SJCRH30 (cell line): ENCODE results near the gene MEGF6. TPM values are rescaled to one million over a fixed set of nuclear protein-coding genes. Genes with fewer than 3 reads are reported as not detected.
A peak's percentile ranks its signal among the peaks of the same experiment; 100 is the strongest.
"Not testable (repeated sequence)": the region's sequence is repeated elsewhere in the genome, so short reads cannot be mapped to it uniquely, and the experiment has no call there.

Experiments used
- DNase-seq, 2 experiments: peaks; one replicate each; pipeline ENCODE4 v3.0.0-alpha.2; 2015 to 2020
- H3K27ac ChIP-seq: fragments of 250-450 bp; sonication (Bioruptor Pico); 2 replicates; pipeline ENCODE4 v1.5.1; 2020; ENCODE audit warnings: mild to moderate bottlenecking, moderate library complexity
- H3K27me3 ChIP-seq: fragments of 250-450 bp; sonication (Bioruptor Pico); 2 replicates; pipeline ENCODE4 v1.5.1; 2020; ENCODE audit warnings: mild to moderate bottlenecking, moderate library complexity
- H3K36me3 ChIP-seq: fragments of 250-450 bp; sonication (Bioruptor Pico); 2 replicates; pipeline ENCODE4 v1.5.1; 2020; ENCODE audit warnings: mild to moderate bottlenecking, moderate library complexity
- H3K4me1 ChIP-seq: fragments of 250-450 bp; sonication (Bioruptor Pico); 2 replicates; pipeline ENCODE4 v1.5.1; 2020; ENCODE audit warnings: mild to moderate bottlenecking, moderate library complexity
- H3K4me3 ChIP-seq: fragments of 250-450 bp; sonication (Bioruptor Pico); 2 replicates; pipeline ENCODE4 v1.5.1; 2020; ENCODE audit warnings: mild to moderate bottlenecking, moderate library complexity
- H3K9me3 ChIP-seq: fragments of 250-450 bp; sonication (Bioruptor Pico); replicated peaks from 2 replicates; pipeline ENCODE4 v1.5.1; 2020; ENCODE audit warnings: mild to moderate bottlenecking, moderate library complexity
- total RNA-seq: library from RNA; depleted of rRNA; stranded (reverse); fragments of >200 nt; shearing (Covaris generic); gene quantifications from 2 replicates; pipeline ENCODE4 v1.2.3, GENCODE V29; 2014

The MEGF6 gene
- total RNA-seq, 1 experiment from 2014 or later: not detected

- Histone ChIP-seq H3K4me1 (no peaks in the 10 kb centered on the region), H3K27me3 (peaks cover 50% of the 10 kb centered on the region), H3K9me3 (no peaks in the 10 kb centered on the region), H3K4me3 (no peak overlapping the region), H3K27ac (no peak overlapping the region), H3K36me3 (no peaks in the 10 kb centered on the region)
- DNase-seq: no peak
These were observed 21.1 kb downstream of the MEGF6 start for GRCh38 chr1:3590139-3590763.

GRCh38 chr1:3588395-3588794 is 22.9 kb downstream of the MEGF6 start:
- no peaks in the 10 kb centered on the region for H3K4me1 ChIP-seq

DNA sequence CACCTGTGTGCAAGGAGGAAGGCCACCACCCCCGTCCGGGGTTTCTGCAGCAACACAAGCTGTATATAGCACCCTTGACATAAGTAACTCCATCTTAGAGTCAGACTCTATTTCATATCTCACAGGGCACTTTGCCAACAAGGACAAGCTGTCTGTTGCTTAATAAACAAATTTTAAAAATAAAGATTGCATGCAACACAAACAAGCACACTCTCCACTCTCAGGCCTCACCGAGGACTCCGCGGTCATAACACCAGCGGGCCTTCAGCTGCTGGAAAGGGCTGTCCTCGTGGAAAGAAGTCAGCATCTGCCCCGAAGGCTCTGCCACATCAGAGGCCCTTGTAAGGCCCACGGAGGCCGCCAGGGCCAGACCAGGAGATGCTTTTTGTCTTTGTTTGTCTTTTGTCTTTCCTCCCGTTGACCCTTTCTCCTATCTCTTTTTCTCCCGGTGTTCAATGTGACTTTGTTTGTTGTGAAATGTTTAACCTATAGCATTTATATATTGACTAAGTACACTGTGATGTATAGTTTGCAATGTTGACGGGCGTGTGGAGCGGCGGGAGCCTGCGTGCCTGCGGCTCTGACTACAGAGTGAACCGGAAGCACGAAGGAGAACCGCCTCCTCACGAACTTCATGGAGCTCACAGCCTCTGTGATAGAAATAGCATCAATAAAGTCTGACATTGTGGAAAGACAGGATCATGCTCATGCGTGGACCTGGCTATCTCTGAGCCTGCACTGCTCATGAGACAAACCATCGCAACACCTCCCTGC is 24.1 kb downstream of the MEGF6 start:
- no peaks in the 10 kb centered on the region for H3K36me3 ChIP-seq
- no peaks in the 10 kb centered on the region for H3K9me3 ChIP-seq
- no peak overlapping the region for H3K27ac ChIP-seq
- H3K4me3 ChIP-seq: no peak overlapping the region
- no peak for DNase-seq
- H3K4me1 ChIP-seq: no peaks in the 10 kb centered on the region
- H3K27me3 ChIP-seq: peaks cover 28% of the 10 kb centered on the region

More at GRCh38 chr1:3588395-3588794, 22.9 kb downstream of the MEGF6 start:
- H3K36me3 ChIP-seq: no peaks in the 10 kb centered on the region
- peaks cover 35% of the 10 kb centered on the region for H3K27me3 ChIP-seq
- no peaks in the 10 kb centered on the region for H3K9me3 ChIP-seq
- H3K4me3 ChIP-seq: no peak overlapping the region
- no peak for DNase-seq
- no peak overlapping the region for H3K27ac ChIP-seq

- Histone ChIP-seq H3K4me3 (no peak overlapping the region), H3K4me1 (no peaks in the 10 kb centered on the region), H3K9me3 (no peaks in the 10 kb centered on the region), H3K27ac (no peak overlapping the region), H3K27me3 (peaks cover 22% of the 10 kb centered on the region), H3K36me3 (no peaks in the 10 kb centered on the region)
- DNase-seq: no peak
These were observed 25.3 kb downstream of the MEGF6 start for GRCh38 chr1:3585940-3586568.

DNA sequence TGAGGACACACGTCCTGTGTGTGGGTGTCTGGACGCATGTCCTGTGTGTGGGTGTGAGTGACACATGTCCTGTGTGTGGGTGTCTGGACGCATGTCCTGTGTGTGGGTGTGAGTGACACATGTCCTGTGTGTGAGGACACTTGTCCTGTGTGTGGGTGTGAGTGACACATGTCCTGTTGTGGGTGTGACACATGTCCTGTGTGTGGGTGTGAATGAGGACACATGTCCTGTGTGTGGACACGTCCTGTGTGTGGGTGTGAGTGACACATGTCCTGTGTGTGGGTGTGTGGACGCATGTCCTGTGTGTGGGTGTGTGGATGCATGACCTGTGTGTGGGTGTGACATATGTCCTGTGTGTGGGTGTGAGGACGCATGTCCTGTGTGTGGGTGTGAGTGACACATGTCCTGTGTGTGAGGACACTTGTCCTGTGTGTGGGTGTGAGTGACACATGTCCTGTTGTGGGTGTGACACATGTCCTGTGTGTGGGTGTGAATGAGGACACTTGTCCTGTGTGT is 25.9 kb downstream of the MEGF6 start:
- DNase-seq, H3K9me3 ChIP-seq, H3K4me3 ChIP-seq: not testable (repeated sequence)

GRCh38 chr1:3584915-3585314 is 26.4 kb downstream of the MEGF6 start:
- Histone ChIP-seq H3K4me1 (no peaks in the 10 kb centered on the region), H3K27me3 (peaks cover 11% of the 10 kb centered on the region), H3K27ac (no peak overlapping the region), H3K4me3 (no peak overlapping the region), H3K9me3 (no peaks in the 10 kb centered on the region), H3K36me3 (no peaks in the 10 kb centered on the region)
- no peak for DNase-seq

More for the DNA sequence above, 25.9 kb downstream of the MEGF6 start:
- peaks cover 16% of the 10 kb centered on the region for H3K27me3 ChIP-seq
- not testable (repeated sequence) for H3K36me3 ChIP-seq, H3K27ac ChIP-seq, H3K4me1 ChIP-seq

DNA sequence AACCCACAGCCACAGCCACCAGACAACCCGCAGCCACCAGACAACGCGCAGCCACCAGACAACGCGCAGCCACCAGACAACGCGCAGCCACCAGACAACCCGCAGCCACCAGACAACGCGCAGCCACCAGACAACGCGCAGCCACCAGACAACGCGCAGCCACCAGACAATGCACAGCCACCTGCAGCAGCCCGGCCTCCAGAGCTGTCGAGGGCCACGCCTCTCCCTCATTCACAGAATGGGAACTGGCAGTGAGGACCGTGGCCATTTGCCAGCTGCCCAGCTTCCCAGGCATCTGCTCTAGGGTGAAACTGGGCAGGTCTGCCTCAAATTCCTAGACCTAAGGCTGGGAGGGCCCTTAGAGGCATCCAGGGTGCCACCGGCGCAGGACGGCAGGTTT is 27.6 kb downstream of the MEGF6 start:
- not testable (repeated sequence) for H3K9me3 ChIP-seq, H3K27me3 ChIP-seq, H3K27ac ChIP-seq, H3K36me3 ChIP-seq, DNase-seq, H3K4me3 ChIP-seq, H3K4me1 ChIP-seq

DNA sequence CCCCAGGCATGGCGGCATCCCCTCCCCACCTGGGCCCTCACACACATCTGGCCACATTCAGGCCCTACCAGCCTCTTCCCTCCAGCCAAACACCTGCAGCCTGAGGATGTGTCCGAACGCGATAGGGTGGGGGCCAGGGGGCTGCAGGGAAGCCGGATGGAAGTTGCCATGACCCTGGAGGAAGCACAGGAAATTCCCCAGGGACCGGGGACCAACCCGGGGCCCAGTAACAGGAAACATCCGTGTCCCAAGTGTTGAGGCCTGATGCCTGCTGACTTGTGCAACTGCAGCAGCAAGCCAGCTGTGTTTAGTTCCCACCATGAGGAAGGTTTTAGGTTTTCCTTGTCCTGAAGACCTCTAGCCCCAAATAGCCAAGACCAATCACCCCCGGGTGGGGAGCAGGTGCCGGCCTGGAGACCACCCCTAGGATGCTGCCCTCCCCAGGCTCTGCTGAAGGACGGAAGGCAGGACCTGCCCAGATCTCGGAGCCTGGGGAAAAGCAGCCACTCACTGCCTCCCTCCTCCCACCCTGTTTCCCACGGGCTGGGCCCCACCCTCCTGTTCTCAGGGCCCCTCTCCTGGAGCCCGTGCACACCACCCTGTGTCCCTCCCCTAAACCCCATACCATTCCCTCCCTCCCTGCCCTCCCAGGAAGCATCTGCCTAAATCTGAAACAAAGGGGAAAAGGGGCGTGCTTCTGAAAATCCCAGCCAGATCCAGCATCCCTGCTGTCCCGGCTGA is 29.8 kb downstream of the MEGF6 start:
- peaks cover 7% of the 10 kb centered on the region; the same call in 1 of the 2 replicates for H3K27me3 ChIP-seq
- H3K4me3 ChIP-seq: no peak overlapping the region
- peaks cover 13% of the 10 kb centered on the region for H3K4me1 ChIP-seq
- DNase-seq: no peak
- H3K36me3 ChIP-seq: no peaks in the 10 kb centered on the region
- no peaks in the 10 kb centered on the region for H3K9me3 ChIP-seq
- no peak overlapping the region for H3K27ac ChIP-seq

DNA sequence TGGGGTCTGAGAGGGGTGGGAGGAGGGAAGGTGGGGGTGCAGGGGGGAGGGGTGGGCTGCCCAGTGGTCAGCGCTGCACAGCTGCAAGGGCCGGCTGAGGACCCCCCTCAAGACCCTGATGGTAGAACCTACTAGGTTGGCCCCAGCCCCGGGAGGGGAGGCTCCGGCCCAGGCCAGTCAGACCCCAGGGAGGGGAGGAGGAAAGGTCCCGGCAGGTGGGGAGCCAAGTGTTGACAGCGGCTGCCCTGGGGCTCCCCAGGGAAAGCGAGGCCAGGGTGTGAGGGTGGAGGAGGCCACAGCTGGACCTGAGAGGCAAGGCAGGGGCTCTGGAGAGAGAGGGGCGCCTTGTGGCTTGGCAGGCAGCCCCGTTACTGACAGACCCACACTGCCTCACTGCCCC is 31.1 kb downstream of the MEGF6 start:
- peak in 1 of 2 experiments; percentile 31 for DNase-seq
- Histone ChIP-seq H3K9me3 (no peaks in the 10 kb centered on the region), H3K36me3 (no peaks in the 10 kb centered on the region), H3K27me3 (peaks cover 7% of the 10 kb centered on the region), H3K4me1 (peaks cover 13% of the 10 kb centered on the region), H3K4me3 (no peak overlapping the region), H3K27ac (no peak overlapping the region)

DNA sequence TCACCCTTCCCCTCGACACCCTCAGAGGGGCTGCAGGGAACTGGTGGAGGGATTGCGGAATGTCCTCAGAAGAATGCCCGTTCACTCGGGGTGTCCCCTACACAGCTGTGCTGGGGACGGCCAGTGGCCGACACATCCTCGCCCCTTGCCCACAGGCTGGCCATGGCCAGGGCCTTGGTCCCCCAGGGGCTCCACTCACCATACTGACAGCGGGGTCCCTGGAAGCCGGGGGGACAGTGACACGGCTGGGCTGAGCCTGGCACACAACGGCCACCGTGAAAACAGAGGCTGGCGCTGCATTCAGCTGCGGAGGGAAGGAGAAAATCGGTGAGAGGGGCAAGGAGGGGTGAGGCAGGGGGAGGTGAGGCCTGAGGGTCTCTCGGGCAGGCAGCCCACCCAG is 31.7 kb downstream of the MEGF6 start:
- H3K27me3 ChIP-seq: peaks cover 7% of the 10 kb centered on the region
- DNase-seq: no peak
- H3K9me3 ChIP-seq: no peaks in the 10 kb centered on the region
- H3K4me3 ChIP-seq: no peak overlapping the region
- no peak overlapping the region for H3K27ac ChIP-seq
- H3K36me3 ChIP-seq: no peaks in the 10 kb centered on the region
- peaks cover 13% of the 10 kb centered on the region for H3K4me1 ChIP-seq

- Histone ChIP-seq H3K4me3 (no peak overlapping the region), H3K27ac (no peak overlapping the region), H3K27me3 (peaks cover 7% of the 10 kb centered on the region), H3K4me1 (peaks cover 13% of the 10 kb centered on the region), H3K36me3 (no peaks in the 10 kb centered on the region), H3K9me3 (no peaks in the 10 kb centered on the region)
- DNase-seq: no peak
These were observed 32.4 kb downstream of the MEGF6 start for GRCh38 chr1:3578906-3579305.

DNA sequence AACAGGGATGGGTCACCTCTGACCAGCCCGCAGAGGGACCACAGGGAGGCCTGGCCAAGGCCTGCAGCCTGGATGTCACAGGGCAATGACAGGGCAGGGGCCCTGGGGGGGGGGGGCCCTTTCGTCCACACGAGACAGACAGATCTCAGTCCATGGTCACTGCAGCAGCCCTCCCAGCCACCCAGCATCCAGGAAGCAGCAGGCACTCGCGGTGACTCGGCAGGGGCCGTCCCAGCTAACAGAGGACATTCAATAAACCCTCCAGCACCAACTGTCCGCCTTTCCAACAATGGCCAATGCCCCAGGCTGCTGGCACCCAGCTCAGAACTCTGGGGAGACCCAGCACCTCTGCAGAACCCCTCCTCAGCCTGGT is 32.9 kb downstream of the MEGF6 start:
- no peak overlapping the region for H3K27ac ChIP-seq
- DNase-seq: no peak
- no peaks in the 10 kb centered on the region for H3K36me3 ChIP-seq
- H3K4me3 ChIP-seq: no peak overlapping the region
- H3K27me3 ChIP-seq: peaks cover 7% of the 10 kb centered on the region
- peaks cover 13% of the 10 kb centered on the region for H3K4me1 ChIP-seq
- no peaks in the 10 kb centered on the region for H3K9me3 ChIP-seq

GRCh38 chr1:3577711-3578432 is 33.4 kb downstream of the MEGF6 start:
- Histone ChIP-seq H3K27ac (no peak overlapping the region), H3K4me1 (peaks cover 13% of the 10 kb centered on the region), H3K4me3 (no peak overlapping the region), H3K36me3 (no peaks in the 10 kb centered on the region), H3K27me3 (peaks cover 7% of the 10 kb centered on the region), H3K9me3 (no peaks in the 10 kb centered on the region)
- peak; percentile 39 to 60 for DNase-seq

DNA sequence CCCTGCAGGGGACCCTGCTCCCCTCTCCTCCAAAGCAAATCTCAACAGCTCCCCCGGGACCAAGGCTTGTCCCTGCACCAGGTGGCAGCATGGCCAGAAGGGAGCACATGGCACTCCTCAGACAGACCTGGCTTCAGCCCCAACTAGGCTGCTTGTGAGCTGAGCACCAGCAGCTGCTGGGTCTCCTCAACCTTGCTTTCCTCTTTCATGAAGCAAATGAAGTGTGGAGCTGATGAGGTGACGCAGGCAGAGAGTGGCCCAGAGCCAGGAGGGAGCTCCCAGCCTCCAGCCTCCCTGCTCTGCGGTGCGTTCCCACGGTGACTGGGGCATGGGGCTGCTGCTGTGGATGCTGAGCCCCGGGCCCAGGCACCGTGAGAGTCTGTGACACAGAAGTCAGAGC is 34.0 kb downstream of the MEGF6 start:
- H3K27me3 ChIP-seq: peaks cover 7% of the 10 kb centered on the region
- no peak overlapping the region for H3K4me3 ChIP-seq
- H3K4me1 ChIP-seq: peaks cover 13% of the 10 kb centered on the region
- H3K27ac ChIP-seq: no peak overlapping the region
- H3K36me3 ChIP-seq: no peaks in the 10 kb centered on the region
- no peaks in the 10 kb centered on the region for H3K9me3 ChIP-seq
- peak; percentile 61 to 77 for DNase-seq
